ENCODE measurements around the gene BIRC2.
"Not testable (repeated sequence)": the region's sequence is repeated elsewhere in the genome, so short reads cannot be mapped to it uniquely, and the experiment has no call there.

Gene BIRC2

DNA sequence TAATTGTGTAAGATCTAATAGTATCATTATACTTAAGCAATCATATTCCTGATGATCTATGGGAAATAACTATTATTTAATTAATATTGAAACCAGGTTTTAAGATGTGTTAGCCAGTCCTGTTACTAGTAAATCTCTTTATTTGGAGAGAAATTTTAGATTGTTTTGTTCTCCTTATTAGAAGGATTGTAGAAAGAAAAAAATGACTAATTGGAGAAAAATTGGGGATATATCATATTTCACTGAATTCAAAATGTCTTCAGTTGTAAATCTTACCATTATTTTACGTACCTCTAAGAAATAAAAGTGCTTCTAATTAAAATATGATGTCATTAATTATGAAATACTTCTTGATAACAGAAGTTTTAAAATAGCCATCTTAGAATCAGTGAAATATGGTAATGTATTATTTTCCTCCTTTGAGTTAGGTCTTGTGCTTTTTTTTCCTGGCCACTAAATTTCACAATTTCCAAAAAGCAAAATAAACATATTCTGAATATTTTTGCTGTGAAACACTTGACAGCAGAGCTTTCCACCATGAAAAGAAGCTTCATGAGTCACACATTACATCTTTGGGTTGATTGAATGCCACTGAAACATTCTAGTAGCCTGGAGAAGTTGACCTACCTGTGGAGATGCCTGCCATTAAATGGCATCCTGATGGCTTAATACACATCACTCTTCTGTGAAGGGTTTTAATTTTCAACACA, 23.3 kb upstream of the BIRC2 start:
- no peak for DNase-seq

DNA sequence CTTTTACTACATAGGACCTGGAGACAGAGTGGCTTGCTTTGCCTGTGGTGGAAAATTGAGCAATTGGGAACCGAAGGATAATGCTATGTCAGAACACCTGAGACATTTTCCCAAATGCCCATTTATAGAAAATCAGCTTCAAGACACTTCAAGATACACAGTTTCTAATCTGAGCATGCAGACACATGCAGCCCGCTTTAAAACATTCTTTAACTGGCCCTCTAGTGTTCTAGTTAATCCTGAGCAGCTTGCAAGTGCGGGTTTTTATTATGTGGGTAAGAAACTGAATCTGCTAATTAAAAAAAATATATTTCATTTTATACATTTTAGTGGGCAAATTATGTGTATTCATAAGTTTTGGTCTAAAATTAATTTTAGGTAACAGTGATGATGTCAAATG, 21.9 kb upstream of the BIRC2 start:
- no peak for DNase-seq

DNA sequence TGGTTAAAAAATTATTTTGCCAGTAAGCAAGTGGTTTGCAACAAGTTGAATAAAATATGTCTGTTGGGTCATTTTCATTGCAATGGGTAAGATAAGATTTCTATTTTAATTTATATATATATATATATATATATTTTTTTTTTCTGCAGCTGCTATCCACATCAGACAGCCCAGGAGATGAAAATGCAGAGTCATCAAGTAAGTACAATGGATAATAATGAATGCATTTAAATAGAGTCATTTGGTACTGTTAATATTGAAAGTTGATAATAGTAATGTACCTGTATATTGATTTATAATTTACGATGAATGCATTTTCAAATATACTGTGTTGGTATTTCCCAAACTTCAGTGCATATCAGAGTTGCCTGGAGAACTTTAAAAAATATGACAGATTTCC, 18.3 kb upstream of the BIRC2 start:
- no peak for DNase-seq

GRCh38 chr11:102330231-102330630, 16.8 kb upstream of the BIRC2 start:
- DNase-seq = no peak

GRCh38 chr11:102331341-102331740, 15.7 kb upstream of the BIRC2 start:
- no peak for DNase-seq

DNA sequence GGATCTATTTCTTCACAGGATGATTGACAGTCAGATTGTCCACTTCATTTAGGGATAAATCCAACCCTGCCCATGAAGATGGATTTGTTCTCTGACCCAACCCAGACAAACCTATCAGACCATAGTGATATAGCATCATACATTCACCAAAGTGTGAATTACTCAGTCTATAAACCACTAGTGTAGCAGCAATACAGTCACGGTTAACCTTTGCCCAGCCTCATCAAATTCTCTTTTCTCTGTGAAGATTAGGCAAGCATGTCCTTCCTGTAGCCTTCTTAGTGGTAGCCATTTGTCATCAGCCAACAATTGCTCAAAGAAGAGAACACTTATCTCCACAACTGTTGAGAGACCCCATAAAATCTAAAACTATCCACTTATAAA, 14.4 kb upstream of the BIRC2 start:
- DNase-seq = no peak

GRCh38 chr11:102338479-102339010, 8.5 kb upstream of the BIRC2 start:
- DNase-seq = no peak

DNA sequence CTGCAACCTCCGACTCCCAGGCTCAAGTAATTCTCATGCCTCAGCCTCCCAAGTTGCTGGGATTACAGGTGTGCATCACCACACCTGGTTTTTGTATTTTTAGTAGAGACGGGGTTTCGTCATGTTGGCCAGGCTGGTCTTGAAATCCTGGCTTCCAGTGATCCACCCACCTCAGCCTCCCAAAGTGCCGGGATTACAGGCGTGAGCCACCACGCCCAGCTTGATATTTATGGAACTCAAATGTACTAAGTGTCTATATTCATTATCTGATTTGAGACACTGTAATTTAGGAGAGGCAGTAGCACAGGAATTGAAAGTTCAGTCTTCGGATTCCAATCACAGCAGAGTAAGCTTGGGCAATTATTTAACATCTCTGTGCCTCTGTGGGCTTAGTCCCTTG, 5.7 kb upstream of the BIRC2 start:
- not testable (repeated sequence) for DNase-seq

DNA sequence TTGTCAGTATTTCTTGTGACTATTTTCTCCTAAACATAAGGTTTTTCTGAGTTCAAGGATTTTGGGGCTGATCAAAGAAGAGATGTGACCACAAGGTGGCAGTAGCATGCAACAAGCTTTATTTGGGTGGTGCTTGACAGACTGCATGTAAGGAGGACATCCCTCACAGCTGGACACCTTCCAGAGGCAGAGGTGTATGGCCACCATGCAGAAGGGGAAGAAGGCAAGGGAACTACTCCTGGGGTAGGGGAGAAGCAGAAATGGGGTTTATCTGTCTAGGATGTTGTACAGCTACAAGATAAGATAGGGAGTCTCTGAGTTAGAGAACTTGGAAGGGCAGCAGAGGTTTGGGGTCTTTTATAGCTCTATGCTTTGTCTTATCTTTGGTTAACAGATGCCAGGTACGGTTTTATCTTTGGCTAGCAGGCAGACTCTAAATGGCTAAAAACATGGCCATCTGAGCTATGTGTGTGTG, 5.1 kb upstream of the BIRC2 start:
- DNase-seq = peak; percentile 93

DNA sequence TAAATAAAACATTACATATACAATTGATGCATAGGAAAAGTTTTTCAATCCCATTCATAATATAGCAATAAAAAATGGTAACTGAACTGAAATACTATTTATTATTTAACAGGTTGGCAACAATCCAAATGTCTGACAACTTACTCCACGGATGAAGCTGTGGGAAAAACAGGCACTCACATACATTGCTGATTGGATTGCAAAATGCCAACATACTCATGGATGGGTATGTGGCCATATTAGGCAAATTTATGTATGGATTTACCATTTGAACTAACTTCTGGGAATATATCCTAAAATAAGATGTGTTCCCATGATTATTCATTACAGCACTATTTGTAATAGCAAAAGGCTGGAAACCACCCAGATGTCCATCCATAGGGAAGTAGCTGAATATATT, 3.2 kb upstream of the BIRC2 start:
- DNase-seq = no peak

DNA sequence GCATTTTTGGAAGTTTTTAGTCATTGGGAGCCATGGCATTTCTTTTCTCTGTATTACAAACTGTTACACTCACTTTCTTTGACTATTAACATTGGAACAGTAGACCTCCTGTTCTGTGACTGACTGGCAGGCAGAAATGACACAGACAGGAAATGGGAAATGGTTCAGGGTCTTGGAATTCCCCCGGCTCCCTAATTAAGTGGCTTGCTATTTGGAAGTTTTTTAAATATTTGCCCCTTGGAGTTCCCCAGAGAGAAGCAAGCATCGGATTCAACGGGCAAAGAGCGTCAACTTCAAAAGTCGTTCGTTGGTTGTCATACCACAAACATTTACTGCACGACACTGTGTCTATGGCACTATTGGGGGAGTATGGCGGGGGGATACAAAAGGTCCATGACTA, 1.1 kb upstream of the BIRC2 start:
- DNase-seq = no peak

DNA sequence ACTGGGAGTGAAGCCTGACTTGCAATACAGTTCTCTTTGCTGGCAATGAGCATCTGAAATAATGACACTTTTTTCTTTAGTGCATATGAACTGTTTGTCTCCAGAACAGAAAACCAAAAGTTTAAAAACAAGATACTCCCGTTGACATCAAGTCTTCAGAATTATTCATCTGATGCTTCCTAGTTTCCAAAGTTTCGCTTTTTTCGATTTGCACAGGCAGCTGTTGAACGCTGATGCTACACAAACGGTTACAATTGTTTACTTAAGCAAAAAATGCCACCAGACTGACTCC, 612 bp upstream of the BIRC2 start:
- DNase-seq = no peak

DNA sequence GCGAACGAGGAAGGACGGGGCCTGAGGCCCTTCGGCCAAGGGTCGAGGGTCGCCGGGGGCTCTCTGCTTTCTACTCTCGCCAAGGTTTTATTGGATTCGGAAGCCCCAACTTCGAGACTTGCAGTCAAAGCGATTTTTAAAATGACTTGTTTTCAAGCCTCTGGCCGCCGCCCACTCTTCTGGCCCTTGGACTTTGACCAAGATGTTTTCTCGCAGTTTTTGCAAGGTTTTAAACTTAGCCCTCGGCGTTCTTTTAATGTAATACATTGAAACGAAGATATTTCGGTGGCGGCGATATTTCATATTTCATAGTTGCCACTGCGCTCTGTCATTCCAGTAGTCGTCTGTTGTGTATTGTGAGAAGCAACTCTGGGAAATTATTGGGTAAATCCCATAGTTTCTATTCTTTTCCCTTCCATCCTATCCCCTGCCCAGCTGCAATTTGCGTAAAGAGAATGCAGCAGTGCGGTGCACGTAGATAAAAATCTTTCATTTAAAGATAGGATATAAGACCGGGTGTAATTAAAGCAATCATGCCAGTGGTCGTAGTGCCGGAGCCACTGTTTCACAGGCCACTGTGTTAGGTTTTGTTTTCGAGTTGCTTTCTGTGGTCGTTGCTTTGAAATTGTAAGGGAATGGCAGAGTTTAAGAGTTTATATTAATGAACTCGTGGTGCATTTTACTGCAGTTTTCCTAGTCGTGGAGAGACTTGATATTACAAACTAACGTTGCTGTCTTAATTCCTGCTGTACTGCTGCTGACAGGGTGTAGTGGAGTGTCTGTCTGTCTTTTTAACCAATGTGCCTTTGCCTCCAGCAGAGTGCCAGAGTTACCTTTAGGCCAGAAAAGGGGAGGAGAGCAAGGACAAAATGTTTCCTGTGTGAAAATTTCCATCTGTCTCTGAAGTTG, 702 bp downstream of the BIRC2 start:
- peak; percentile 84 for DNase-seq

GRCh38 chr11:102357116-102357515, 10.1 kb downstream of the BIRC2 start:
- DNase-seq = no peak

DNA sequence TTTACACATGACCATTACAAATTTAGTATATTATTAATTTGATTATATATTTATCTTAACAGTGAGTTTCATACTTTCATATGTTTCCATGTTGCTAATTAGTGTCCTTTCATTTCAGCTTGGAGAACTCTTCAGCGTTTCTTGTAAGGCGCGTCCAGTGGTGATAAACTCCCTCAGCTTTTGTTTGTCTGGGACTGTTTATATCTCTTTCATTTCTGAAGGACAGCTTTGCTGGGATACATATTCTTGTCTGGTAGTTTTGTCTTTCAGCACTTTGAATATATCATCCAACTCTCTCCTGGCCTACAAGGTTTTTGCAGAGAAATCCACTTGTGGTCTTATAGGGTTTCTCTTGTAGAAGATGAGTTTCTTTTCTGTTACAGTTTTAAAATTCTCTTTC, 12.4 kb downstream of the BIRC2 start:
- DNase-seq = no peak

DNA sequence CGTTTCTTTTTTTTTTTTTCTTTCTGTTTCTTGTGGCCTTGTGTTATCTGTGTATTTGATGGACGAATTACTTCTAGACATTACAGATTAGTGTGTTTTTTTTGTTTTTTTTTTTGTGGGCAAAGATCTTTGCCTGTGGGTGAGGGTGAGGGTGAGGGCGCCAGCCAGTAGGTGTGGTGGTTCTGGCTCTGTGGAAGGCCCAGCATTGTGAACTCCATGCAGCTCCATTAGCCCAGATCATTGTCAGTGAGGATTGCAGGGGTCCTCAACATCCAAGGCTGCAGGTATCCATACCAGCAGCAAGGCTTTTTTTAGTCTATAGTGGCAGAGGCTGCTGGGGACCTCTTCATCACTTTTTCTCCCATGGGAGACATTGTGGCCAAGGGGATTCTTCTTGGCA, 13.7 kb downstream of the BIRC2 start:
- DNase-seq = no peak

- DNase-seq = peak; percentile 53
These were observed 14.3 kb downstream of the BIRC2 start for GRCh38 chr11:102361086-102362031.

GRCh38 chr11:102364991-102365390, 18.0 kb downstream of the BIRC2 start:
- no peak for DNase-seq

DNA sequence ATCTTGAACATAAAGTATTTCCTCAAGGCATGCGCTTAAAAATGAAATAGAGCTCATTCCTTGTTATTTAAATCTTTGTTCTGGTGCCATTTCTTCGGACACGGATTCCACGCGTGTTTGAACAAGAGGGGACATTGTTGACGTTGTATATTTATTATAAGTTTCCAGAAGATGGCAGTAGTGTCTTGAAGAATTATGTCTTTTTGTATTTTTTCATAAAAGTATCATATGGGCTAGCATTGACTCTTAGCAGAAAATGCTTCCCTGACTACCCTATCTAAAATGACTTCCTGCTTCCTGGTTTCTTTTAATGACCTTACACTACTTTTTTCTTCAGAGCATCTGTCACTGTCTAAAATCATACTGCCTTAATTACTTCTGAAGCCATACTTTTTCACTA, 20.4 kb downstream of the BIRC2 start:
- DNase-seq = peak; percentile 31

DNA sequence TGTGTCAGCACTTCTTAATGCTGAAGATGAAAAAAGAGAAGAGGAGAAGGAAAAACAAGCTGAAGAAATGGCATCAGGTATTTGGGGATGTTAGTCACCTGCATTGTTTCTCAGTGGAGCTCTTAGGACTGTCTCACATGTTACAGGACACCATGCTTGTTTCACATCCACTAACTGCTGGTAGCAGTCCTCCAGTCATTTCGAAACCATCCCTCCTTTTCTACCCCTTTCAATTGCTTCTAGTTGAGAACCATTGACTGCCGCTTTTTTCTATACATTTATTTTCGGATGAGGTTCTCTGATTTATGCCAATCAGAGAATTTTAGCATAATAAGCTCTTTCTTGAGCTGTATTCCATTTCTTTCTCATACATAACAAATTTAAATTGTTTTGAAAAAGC, 21.5 kb downstream of the BIRC2 start:
- DNase-seq = no peak

DNA sequence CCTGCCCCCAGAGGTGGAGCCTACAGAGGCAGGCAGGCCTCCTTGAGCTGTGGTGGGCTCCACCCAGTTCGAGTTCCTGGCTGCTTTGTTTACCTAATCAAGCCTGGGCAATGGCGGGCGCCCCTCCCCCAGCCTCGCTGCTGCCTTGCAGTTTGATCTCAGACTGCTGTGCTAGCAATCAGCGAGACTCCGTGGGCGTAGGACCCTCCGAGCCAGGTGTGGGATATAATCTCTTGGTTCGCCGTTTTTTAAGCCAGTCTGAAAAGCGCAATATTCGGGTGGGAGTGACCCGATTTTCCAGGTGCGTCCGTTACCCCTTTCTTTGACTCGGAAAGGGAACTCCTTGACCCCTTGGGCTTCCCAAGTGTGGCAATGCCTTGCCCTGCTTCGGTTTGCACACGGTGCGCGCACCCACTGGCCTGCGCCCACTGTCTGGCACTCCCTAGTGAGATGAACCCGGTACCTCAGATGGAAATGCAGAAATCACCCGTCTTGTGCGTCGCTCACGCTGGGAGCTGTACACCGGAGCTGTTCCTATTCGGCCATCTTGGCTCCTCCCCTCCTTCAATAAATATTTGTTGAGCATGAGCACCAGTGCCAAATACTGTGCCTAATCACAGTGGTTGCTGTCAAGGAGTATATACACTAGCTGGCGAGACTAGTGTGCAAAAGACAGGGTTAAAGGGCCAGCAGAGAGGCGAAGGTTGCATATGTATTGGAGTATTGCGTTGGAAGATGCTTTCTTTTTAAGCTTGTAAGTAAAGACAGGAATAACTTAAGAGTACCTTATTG, 27.8 kb downstream of the BIRC2 start:
- not testable (repeated sequence) for DNase-seq

DNA sequence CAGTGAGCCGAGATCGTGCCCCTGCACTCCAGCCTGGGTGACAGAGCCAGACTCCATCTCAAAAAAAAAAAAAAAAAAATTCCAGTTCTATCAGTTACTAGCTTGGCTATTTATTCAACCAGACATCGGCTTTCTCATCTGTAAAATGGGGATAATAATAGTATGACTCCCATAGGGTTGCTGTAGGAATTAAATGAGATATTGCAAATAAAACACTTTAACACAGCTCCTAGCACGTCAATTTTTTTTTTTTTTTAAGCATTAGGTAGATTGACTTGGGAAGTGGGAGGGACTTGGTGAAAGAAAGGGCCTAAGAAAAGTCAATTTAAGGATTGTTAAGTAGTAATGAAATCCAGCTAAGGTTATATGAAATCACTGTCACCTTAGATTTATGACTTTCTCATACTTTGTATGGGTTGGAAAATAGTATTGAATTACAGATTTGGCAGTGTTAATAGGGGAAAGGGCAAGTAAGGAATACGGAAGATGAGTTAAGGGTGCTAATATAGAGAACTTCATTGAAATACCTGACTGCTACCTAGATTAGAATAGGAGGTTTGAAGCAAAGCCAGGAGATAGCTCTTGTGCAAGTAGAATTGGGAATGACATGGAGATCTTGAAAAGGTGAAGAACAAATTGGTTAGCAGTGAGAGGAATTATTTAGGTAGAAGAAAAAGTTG, 28.8 kb downstream of the BIRC2 start:
- no peak for DNase-seq
